Measurements from ENCODE around the gene MRPS25.

Gene MRPS25

DNA sequence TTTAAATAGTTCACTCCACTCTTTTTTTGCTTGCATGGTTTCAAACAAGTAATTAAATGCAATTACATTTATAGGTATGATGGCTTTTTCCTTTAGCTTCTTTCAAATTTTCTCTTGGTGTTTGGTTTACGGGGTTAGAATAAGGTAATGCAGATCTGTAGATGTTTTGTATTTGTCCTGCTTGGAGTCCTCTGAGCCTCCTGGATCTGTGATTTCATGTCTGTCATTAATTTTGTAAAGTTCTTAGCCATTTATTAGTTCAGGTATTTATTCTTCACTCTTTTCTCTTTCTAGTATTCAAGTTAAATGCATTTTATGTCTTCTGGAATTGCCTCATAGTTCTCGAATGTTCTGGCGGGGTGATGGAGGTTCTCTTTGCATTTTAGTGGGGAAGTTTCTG lies 1.4 kb upstream of the MRPS25 start:
- TF ChIP-seq POLR2A (IDR thresholded peaks at IDR 0.05; ENCODE audit: extremely low read depth, insufficient read length) = no peak
- TF ChIP-seq, protein P1, sequence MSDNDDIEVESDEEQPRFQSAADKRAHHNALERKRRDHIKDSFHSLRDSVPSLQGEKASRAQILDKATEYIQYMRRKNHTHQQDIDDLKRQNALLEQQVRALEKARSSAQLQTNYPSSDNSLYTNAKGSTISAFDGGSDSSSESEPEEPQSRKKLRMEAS (IDR thresholded peaks at IDR 0.05; ENCODE audit: low read depth, low read length) = no peak
- TF ChIP-seq, protein P2, sequence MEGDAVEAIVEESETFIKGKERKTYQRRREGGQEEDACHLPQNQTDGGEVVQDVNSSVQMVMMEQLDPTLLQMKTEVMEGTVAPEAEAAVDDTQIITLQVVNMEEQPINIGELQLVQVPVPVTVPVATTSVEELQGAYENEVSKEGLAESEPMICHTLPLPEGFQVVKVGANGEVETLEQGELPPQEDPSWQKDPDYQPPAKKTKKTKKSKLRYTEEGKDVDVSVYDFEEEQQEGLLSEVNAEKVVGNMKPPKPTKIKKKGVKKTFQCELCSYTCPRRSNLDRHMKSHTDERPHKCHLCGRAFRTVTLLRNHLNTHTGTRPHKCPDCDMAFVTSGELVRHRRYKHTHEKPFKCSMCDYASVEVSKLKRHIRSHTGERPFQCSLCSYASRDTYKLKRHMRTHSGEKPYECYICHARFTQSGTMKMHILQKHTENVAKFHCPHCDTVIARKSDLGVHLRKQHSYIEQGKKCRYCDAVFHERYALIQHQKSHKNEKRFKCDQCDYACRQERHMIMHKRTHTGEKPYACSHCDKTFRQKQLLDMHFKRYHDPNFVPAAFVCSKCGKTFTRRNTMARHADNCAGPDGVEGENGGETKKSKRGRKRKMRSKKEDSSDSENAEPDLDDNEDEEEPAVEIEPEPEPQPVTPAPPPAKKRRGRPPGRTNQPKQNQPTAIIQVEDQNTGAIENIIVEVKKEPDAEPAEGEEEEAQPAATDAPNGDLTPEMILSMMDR (IDR thresholded peaks at IDR 0.05; ENCODE audit: low read depth, low read length) = no peak
- TF ChIP-seq MYC (IDR thresholded peaks at IDR 0.05; ENCODE audit: low read depth, low read length) = no peak
- DNase-seq (ENCODE audit: low read depth) = no peak
- H3K4me3 ChIP-seq (ENCODE audit: low read depth, low read length) = no peak overlapping the region

DNA sequence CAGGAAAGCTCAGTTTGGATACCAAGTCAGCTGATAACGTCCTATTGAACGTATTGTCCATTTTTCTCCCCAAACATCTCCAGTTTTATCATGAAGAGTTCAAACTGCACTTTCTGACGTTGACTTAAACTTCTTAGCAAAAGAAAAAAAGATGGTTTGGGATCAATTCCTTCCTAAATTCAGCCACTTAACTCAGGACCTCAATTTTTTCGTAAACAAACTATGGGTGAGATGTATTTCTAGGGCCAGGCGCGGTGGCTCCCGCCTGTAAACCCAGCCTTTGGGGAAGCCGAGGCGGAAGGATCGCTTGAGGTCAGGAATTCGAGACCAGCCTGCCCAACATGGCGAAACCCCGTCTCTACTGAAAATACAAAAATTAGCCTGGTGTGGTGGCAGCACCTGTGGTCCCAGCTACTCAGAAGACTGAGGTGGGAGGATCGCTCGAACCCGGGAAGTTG lies 464 bp upstream of the MRPS25 start:
- TF ChIP-seq, protein P1 (IDR thresholded peaks at IDR 0.05; ENCODE audit: low read depth, low read length) = no peak
- TF ChIP-seq MYC (IDR thresholded peaks at IDR 0.05; ENCODE audit: low read depth, low read length) = no peak
- TF ChIP-seq, protein P2 (IDR thresholded peaks at IDR 0.05; ENCODE audit: low read depth, low read length) = no peak

DNA sequence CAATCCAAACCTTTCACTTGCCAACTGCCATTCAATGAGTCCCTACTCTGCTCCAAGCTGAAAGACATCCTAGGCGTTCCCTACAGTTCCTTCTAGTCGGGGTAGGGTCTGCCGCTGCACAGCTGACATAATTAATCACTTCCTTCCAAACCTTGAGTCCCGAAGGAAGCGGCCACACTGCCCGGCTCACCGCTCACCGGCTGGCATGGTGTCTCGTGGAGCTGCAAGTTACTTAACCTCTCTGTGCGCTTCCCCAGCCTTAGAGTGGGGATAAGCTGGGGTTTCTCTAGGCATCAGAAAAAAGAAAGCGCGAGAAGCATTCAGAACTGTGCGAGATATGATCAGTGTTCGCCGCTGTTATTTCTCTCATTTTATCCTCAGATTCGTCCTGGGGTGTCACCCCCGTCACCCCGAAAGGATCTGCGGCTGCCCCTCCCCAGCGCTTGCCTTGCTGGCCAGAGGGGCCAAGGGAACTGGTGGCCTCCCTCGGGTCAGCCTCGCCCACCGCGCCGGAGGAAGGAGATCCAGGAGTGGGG lies 748 bp downstream of the MRPS25 start:
- peak; percentile 61 for DNase-seq (ENCODE audit: low read depth)
- H3K4me3 ChIP-seq (ENCODE audit: low read depth, low read length) = peak overlapping the region; percentile 87
- no peak for TF ChIP-seq MYC (IDR thresholded peaks at IDR 0.05; ENCODE audit: low read depth, low read length)
- TF ChIP-seq, protein P1 (IDR thresholded peaks at IDR 0.05; ENCODE audit: low read depth, low read length) = peak; percentile 35; the same call in 1 of the 2 replicates

More for the DNA sequence above, 464 bp upstream of the MRPS25 start:
- H3K4me3 ChIP-seq (ENCODE audit: low read depth, low read length) = peak overlapping the region; percentile 52
- DNase-seq (ENCODE audit: low read depth) = no peak

DNA sequence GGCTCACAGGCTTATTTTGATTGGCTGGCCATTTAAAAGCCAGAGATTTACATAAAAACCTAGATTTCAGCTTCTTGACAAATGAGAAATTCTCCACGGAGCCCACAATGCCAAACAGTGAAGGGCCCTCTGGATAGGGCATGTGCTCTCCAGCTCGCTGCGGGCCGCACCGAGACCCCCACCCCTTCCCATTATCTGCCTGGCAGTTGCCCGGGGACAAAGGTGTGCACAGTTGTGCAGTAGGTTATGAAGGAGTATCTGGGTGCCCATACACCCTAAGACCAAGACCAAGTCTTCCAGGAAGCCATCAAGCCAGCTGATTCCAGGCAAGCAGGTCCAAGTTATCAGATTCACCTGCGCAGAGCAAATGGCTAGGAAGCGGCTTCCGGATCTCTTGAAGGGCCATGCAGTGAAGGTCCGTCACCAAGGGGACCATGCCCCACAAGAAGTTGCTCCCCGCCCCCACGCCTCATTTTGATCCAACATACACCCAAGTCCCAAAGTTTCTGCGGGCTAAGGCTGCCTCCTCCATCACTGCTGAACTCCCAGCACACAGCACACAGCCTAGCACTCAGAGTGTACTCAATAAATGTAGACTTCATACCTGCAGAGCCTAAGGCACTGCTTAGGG lies 1.3 kb downstream of the MRPS25 start:
- H3K4me3 ChIP-seq (ENCODE audit: low read depth, low read length) = peak overlapping the region; percentile 87
- TF ChIP-seq, protein P2 (IDR thresholded peaks at IDR 0.05; ENCODE audit: low read depth, low read length) = no peak
- TF ChIP-seq POLR2A (IDR thresholded peaks at IDR 0.05; ENCODE audit: extremely low read depth, insufficient read length) = no peak
- no peak for TF ChIP-seq MYC (IDR thresholded peaks at IDR 0.05; ENCODE audit: low read depth, low read length)
- TF ChIP-seq, protein P1 (IDR thresholded peaks at IDR 0.05; ENCODE audit: low read depth, low read length) = no peak
- DNase-seq (ENCODE audit: low read depth) = no peak

DNA sequence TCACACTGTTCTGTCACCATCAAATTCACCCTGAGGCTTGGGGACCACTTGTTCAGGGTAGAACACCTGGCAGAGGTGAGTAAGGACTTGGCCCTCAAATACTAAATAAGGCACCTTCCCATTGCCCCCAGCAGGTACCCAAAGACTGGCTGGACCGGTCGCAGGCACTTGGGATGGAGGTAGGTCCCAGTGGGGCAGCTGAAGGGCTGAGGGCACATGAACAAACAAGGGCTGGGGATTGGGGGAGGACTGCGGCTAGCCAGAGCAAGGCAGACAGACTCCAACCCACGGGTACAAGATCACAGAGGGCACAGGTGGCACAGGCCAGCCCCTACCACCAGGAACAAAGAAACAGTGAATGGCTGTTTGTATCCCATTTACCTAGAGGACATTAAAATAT lies 1.9 kb downstream of the MRPS25 start:
- DNase-seq (ENCODE audit: low read depth) = no peak
- peak overlapping the region; percentile 87 for H3K4me3 ChIP-seq (ENCODE audit: low read depth, low read length)
- TF ChIP-seq POLR2A (IDR thresholded peaks at IDR 0.05; ENCODE audit: extremely low read depth, insufficient read length) (no peak), MYC (IDR thresholded peaks at IDR 0.05; ENCODE audit: low read depth, low read length) (no peak)
- TF ChIP-seq, protein P1 (IDR thresholded peaks at IDR 0.05; ENCODE audit: low read depth, low read length) = no peak
- TF ChIP-seq, protein P2 (IDR thresholded peaks at IDR 0.05; ENCODE audit: low read depth, low read length) = no peak

DNA sequence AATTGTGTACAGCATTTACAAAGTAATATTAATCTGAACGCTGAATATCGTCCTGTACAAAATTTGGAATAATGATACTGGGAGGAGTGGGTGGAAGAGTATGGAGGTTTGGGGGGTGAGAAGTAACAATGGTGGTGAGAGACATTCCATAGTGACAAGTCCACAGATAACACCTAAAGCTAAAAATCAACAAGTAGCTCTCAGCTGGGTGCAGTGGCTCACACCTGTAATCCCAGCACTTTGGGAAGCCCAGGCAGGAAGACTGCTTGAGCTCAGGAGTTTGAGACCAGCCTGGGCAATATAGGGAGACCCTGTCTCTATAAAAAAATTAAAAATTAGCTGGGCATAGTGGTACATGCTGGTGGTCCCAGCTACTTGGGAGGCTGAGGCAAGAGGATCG lies 5.1 kb downstream of the MRPS25 start:
- DNase-seq (ENCODE audit: low read depth) = no peak

More for the DNA sequence above, 5.1 kb downstream of the MRPS25 start:
- no peak overlapping the region for H3K4me3 ChIP-seq (ENCODE audit: low read depth, low read length)
- TF ChIP-seq POLR2A (IDR thresholded peaks at IDR 0.05; ENCODE audit: extremely low read depth, insufficient read length) (no peak), MYC (IDR thresholded peaks at IDR 0.05; ENCODE audit: low read depth, low read length) (no peak)
- TF ChIP-seq, protein P2 (IDR thresholded peaks at IDR 0.05; ENCODE audit: low read depth, low read length) = no peak
- TF ChIP-seq, protein P1 (IDR thresholded peaks at IDR 0.05; ENCODE audit: low read depth, low read length) = no peak

Data from NB4 (cell line).